ENCODE measurements around the gene SMIM10.

- TF ChIP-seq POLR2A (IDR thresholded peaks at IDR 0.05; ENCODE audit: low read depth) (no peak), CTCF (IDR thresholded peaks at IDR 0.05) (no peak)
Observed at GRCh38 chrX:135003876-135004623, 13.3 kb downstream of the SMIM10 start.

All from esophagus muscularis mucosa (tissue), 3 donors.